Smooth muscle cell (in vitro differentiated cells): ENCODE measurements around the gene UCP2. TPM values are rescaled to one million over a fixed set of nuclear protein-coding genes. Genes with fewer than 3 reads are reported as not detected.

Experiments
- DNase-seq: peaks from one replicate; lab custom pipeline; 2025; ENCODE audit not compliant: unreplicated experiment; lab: John Stamatoyannopoulos, UW
- H2AFZ ChIP-seq: fragments of 200-600 bp; sonication (generic); 2 replicates; pipeline ENCODE4 v1.6.0; 2016; ENCODE audit warnings: antibody characterized with exemption, low read depth, mild to moderate bottlenecking
- H3F3A ChIP-seq: fragments of 200-600 bp; sonication (generic); 2 replicates; pipeline ENCODE4 v1.6.0; 2017; ENCODE audit warnings: antibody characterized with exemption, low read depth
- H3K27ac ChIP-seq: fragments of 200-600 bp; sonication (generic); 2 replicates; pipeline ENCODE4 v1.5.1; 2016; ENCODE audit warnings: low read depth, mild to moderate bottlenecking
- H3K27me3 ChIP-seq: fragments of 200-600 bp; sonication (generic); 2 replicates; pipeline ENCODE4 v1.6.1; 2016; ENCODE audit warnings: low read depth, mild to moderate bottlenecking
- H3K36me3 ChIP-seq: fragments of 200-600 bp; sonication (generic); 2 replicates; pipeline ENCODE4 v1.5.1; 2016; ENCODE audit warnings: low read depth
- H3K4me1 ChIP-seq: fragments of 200-600 bp; sonication (generic); 2 replicates; pipeline ENCODE4 v1.5.1; 2016; ENCODE audit warnings: low read depth
- H3K4me2 ChIP-seq: fragments of 200-600 bp; sonication (generic); 2 replicates; pipeline ENCODE4 v1.6.0; 2016; ENCODE audit warnings: mild to moderate bottlenecking
- H3K4me3 ChIP-seq: fragments of 200-600 bp; sonication (generic); 2 replicates; pipeline ENCODE4 v1.5.1; 2016; ENCODE audit warnings: mild to moderate bottlenecking
- H3K79me2 ChIP-seq: fragments of 200-600 bp; sonication (generic); 2 replicates; pipeline ENCODE4 v1.6.0; 2016; ENCODE audit warnings: low read depth, mild to moderate bottlenecking
- H3K9ac ChIP-seq: fragments of 200-600 bp; sonication (generic); 2 replicates; pipeline ENCODE4 v1.6.0; 2016; ENCODE audit warnings: low read depth
- H3K9me3 ChIP-seq: fragments of 200-600 bp; sonication (generic); replicated peaks from 2 replicates; pipeline ENCODE4 v1.5.1; 2016; ENCODE audit warnings: low read depth
- H4K20me1 ChIP-seq: fragments of 200-600 bp; sonication (generic); 2 replicates; pipeline ENCODE4 v1.6.0; 2016; ENCODE audit warnings: low read depth
- CTCF ChIP-seq: fragments of 200-600 bp; sonication (generic); IDR thresholded peaks from 2 replicates; pipeline ENCODE4 v1.5.1; 2017; ENCODE audit warnings: borderline replicate concordance, mild to moderate bottlenecking, antibody characterized with exemption; ENCODE audit not compliant: insufficient read depth, poor library complexity, severe bottlenecking
- WGBS: methylation state at CpG from one replicate; pipeline ENCODE4 v1.1.7; 2016; ENCODE audit warnings: low lambda C conversion rate; 5-methylcytosine and 5-hydroxymethylcytosine counted together
- polyA plus RNA-seq: library from polyadenylated mRNA; unstranded; fragments of >200 nt; fragmentation: Nextera tagmentation; extraction: Ambion mirVana; gene quantifications from 2 replicates; pipeline ENCODE4 v1.2.1, GENCODE V29; 2016
- total RNA-seq: library from RNA; depleted of rRNA; stranded (reverse); fragments of >200 nt; gene quantifications from 2 replicates; pipeline ENCODE4 v1.2.3, GENCODE V29; 2014

The UCP2 gene
- total and polyA plus RNA-seq, 2 experiments from 2014 or later = 0.67 to 8.2 TPM

- Histone ChIP-seq H3K27ac (no peak overlapping the region), H3K36me3 (no peaks in the 10 kb centered on the region), H3K4me3 (no peak overlapping the region), H3K4me2 (no peak overlapping the region), H4K20me1 (no peaks in the 10 kb centered on the region), H3K79me2 (no peaks in the 10 kb centered on the region), H3K9ac (no peak overlapping the region), H3K9me3 (no peaks in the 10 kb centered on the region), H3K27me3 (no peaks in the 10 kb centered on the region), H2AFZ (no peak overlapping the region), H3F3A (no peaks in the 10 kb centered on the region), H3K4me1 (no peaks in the 10 kb centered on the region)
- 76% methylated on average over 5 of the region's 7 CpGs for WGBS
- no peak for TF ChIP-seq CTCF
- no peak for DNase-seq
Observed at GRCh38 chr11:73962101-73962705, 20.4 kb downstream of the UCP2 start.

- Histone ChIP-seq H3K4me1 (no peaks in the 10 kb centered on the region), H3K79me2 (no peaks in the 10 kb centered on the region)
Observed at GRCh38 chr11:73961321-73961720, 21.3 kb downstream of the UCP2 start.

GRCh38 chr11:73958521-73959141, 24.0 kb downstream of the UCP2 start:
- Histone ChIP-seq H3F3A (no peaks in the 10 kb centered on the region), H2AFZ (no peak overlapping the region), H3K9me3 (no peaks in the 10 kb centered on the region), H3K9ac (no peak overlapping the region), H3K27me3 (no peaks in the 10 kb centered on the region), H4K20me1 (no peaks in the 10 kb centered on the region), H3K4me2 (no peak overlapping the region), H3K79me2 (no peaks in the 10 kb centered on the region), H3K4me1 (no peaks in the 10 kb centered on the region), H3K36me3 (no peaks in the 10 kb centered on the region), H3K4me3 (no peak overlapping the region), H3K27ac (no peak overlapping the region)
- DNase-seq = no peak
- 88% methylated on average over 18 of the region's 18 CpGs for WGBS
- no peak for TF ChIP-seq CTCF

More at GRCh38 chr11:73961321-73961720, 21.3 kb downstream of the UCP2 start:
- H3K9ac ChIP-seq = no peak overlapping the region
- H3K27me3 ChIP-seq = no peaks in the 10 kb centered on the region
- no peak overlapping the region for H3K27ac ChIP-seq
- WGBS = 56% methylated on average over 4 of the region's 4 CpGs
- no peaks in the 10 kb centered on the region for H4K20me1 ChIP-seq
- H3K9me3 ChIP-seq = no peaks in the 10 kb centered on the region
- no peak for DNase-seq
- H3K4me2 ChIP-seq = no peak overlapping the region
- no peaks in the 10 kb centered on the region for H3F3A ChIP-seq
- no peaks in the 10 kb centered on the region for H3K36me3 ChIP-seq
- H2AFZ ChIP-seq = no peak overlapping the region
- H3K4me3 ChIP-seq = no peak overlapping the region
- TF ChIP-seq CTCF = no peak
